Activated gamma-delta T cell treated with Interleukin-2 at 50 U/mL for 16 hours (primary cell): Measurements from ENCODE around the gene ALS2CL.

Experiments used
- DNase-seq: peaks from one replicate; pipeline ENCODE4 v3.0.0-alpha.2; 2020

The ALS2CL gene

DNA sequence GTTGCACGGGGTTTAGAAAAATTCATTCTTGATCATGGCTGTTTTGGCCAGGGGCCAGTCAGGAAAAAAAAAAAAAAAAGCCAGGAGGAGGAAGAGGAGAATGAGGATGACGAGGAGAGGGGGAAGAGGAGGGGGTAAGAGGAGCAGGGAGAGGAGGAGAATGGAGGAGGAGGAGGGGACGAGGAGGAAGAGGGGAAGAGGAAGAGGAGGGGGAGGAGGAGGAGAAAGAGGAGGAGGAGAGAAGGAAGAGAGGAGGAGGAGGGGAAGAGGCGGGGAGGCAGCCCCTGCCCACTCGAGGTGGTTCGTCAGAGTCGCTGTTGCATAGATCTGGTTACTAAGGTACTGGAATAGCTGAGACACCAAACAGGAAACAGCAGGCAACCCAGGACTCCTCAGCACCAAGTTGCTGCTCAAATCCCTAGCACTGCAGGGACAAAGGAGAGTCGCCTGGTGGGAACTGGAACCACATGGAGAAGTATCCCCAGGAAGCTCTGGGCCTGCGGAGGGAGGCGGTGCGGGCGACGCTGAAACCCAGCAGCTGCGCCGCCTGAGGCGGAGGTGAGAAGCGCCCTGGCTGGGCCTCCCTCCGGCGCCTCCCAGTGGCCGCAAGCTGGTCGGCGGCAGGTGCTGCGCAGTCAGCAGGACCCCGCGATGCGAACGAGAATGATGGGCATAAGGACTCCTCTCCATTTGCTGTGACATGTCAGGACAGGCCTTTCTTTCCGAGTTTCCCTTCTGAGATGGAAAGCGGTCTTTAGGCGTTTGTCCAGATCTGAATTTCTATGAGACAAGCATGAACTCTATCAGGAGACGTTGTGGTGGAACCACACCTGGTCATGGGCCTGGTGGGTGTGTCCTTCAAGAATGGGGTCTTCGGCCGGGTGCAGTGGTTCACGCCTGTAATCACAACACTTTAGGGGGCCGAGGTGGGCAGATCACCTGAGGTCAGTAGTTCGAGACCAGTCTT lies 63.6 kb downstream of the ALS2CL start:
- peak; percentile 75 for DNase-seq

- no peak for DNase-seq
Observed at GRCh38 chr3:46628901-46629369, 64.5 kb downstream of the ALS2CL start.

DNA sequence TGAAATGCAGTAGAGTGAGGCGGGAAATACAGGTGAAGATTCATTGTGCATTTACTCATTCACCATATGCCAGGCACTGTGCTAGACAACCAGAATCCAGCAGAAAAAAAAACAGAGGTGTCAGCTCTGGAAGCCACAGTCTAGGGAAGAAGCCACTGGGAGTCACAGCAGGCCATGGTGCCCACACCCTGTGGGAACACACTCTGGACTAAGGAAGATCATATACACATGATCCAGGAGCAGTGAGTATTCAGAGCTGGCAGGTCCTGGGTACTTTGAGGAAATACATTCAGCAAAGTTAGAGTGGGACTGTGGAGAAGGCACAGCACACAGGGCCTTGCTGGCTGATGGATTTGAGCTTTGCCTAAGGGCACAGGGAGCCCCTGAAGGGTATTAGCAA lies 66.4 kb downstream of the ALS2CL start:
- no peak for DNase-seq

DNA sequence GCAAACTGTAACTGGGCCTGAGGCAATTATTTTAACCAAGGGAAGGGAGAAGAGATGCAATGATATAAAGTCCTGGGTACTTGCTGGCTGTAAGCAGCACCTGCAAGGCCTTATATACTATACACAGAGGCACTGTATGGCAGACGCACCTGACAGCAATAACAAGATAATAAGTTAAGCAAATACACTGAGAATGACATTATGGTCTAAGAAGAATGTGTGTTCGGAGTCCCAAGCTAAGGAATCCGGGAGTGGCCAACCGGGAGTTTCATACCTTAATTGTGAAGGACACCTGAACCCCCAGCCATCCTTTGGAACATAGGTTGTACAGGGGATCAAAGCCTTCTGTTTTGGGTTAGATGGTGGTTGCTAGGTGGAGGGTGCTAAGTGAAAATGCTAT lies 67.4 kb downstream of the ALS2CL start:
- DNase-seq = no peak

DNA sequence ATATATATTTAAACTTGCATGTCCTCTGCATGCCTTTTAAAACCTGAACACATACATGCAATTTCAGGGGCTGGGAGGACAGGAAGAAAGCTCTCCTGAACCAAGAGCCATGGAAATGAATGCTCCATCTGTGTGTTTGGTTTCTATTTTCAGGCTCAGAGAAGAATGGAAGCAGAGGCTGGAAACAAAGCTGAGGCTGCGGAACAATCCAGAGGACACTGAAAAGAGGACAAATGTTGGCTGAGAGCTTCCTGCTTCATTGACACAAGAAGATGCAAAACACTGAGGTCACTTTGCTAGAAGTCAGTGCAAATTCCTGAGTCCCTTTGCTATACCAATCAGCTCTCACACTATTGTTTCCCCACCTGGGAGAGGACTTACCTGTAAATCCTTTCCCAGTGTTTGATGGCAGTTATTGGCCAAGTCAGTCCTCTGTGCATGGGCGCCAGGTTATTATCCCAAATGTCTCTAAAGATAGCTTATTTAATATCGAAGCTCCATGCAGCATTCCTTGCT lies 68.4 kb downstream of the ALS2CL start:
- no peak for DNase-seq

- DNase-seq = no peak
Observed at GRCh38 chr3:46624533-46624932, 68.9 kb downstream of the ALS2CL start.

- DNase-seq = no peak
Observed at GRCh38 chr3:46619845-46620778, 73.4 kb downstream of the ALS2CL start.
